H1 (cell line): ENCODE measurements around the gene TMEM129. TPM values are rescaled to one million over a fixed set of nuclear protein-coding genes. Genes with fewer than 3 reads are reported as not detected.

ENCODE experiments used
- CBX8 ChIP-seq: fragments of 300-800, 300-1000 bp; sonication (generic); IDR thresholded peaks from 2 replicates; pipeline ENCODE4 v1.7.1; 2016; ENCODE audit warnings: low read depth, low read length, borderline replicate concordance
- CREB1 ChIP-seq: IDR thresholded peaks from 2 replicates; pipeline ENCODE4 v1.6.1; 2012; ENCODE audit warnings: inconsistent platforms
- EGR1 ChIP-seq: IDR thresholded peaks from 2 replicates; pipeline ENCODE4 v1.6.1; 2011; ENCODE audit warnings: low read depth, low read length, borderline replicate concordance
- GABPA ChIP-seq: IDR thresholded peaks from 2 replicates; pipeline ENCODE4 v1.6.1; 2011; ENCODE audit warnings: mild to moderate bottlenecking, low read length, moderate library complexity, borderline replicate concordance; ENCODE audit not compliant: insufficient read depth
- KDM5A ChIP-seq: fragments of 200-600 bp; IDR thresholded peaks from 2 replicates; pipeline ENCODE4 v1.7.1; 2012; ENCODE audit warnings: mild to moderate bottlenecking, low read length, inconsistent platforms, mixed read lengths
- RAD21 ChIP-seq, 2 experiments: IDR thresholded peaks in 1 of 2; conservative IDR thresholded peaks in 1 of 2; 2 replicates each; pipeline ENCODE4 v1.6.1; 2011; ENCODE audit warnings: low read depth in 2 of 2, low read length in 2 of 2, improper control_type of control experiment in 1 of 2, inconsistent platforms in 1 of 2, mild to moderate bottlenecking in 1 of 2, moderate library complexity in 1 of 2
- SAP30 ChIP-seq: fragments of 300-600 bp; sonication (generic); IDR thresholded peaks from 2 replicates; pipeline ENCODE4 v1.7.1; 2012; ENCODE audit warnings: low read length, moderate library complexity, mild to moderate bottlenecking, inconsistent platforms; ENCODE audit not compliant: insufficient read depth, insufficient replicate concordance
- SRF ChIP-seq: IDR thresholded peaks from 2 replicates; pipeline ENCODE4 v1.6.1; 2011; ENCODE audit warnings: mild to moderate bottlenecking, low read depth, low read length, moderate library complexity
- TCF12 ChIP-seq: IDR thresholded peaks from 2 replicates; pipeline ENCODE4 v1.6.1; 2011; ENCODE audit warnings: low read depth, mild to moderate bottlenecking, low read length
- polyA plus RNA-seq, 7 experiments: library from polyadenylated mRNA; depleted of rRNA in 3 of 7; stranded (reverse) in 5 of 7; unstranded in 2 of 7; fragments of >200 nt in 5 of 7; fragments of 200-250 nt in 2 of 7; gene quantifications; 1 replicate in 5 of 7; 2 replicates in 1 of 7; 4 replicates in 1 of 7; pipeline versions ENCODE4 v1.2.1 to v1.2.3, GENCODE V29; 2011 to 2013; ENCODE audit warnings: missing spikeins in 2 of 7, mixed read lengths in 2 of 7
- total RNA-seq: library from RNA; stranded (reverse); fragmentation: NEBNext Ultra II Directional; extraction: Animal tissue kit (Norgen Biotek cat#: 25700); gene quantifications from 2 replicates; pipeline ENCODE4 v1.2.1, GENCODE V29; 2021

Gene TMEM129
- total and polyA plus RNA-seq, 2 of the 8 experiments (the other 6 are each of a cell fraction or from before 2014, with no cell fraction given): 31.5 to 58.7 TPM

GRCh38 chr4:1767770-1768366 is 46.7 kb upstream of the TMEM129 start (continued):
- no peak for TF ChIP-seq SRF
- no peak for TF ChIP-seq TCF12
- TF ChIP-seq CREB1: no peak
- TF ChIP-seq CBX8: no peak
- TF ChIP-seq GABPA: no peak; the same call in 1 of the 2 replicates
- no peak for TF ChIP-seq KDM5A
- no peak for TF ChIP-seq SAP30
- TF ChIP-seq EGR1: no peak
- peak; percentile 19 to 45; a peak in 3 of 4 replicates for TF ChIP-seq RAD21 (IDR thresholded peaks at IDR 0.05 in 1 of 2, conservative IDR thresholded peaks at IDR 0.05 in 1 of 2; ENCODE audit: low read depth in 2 of 2, low read length in 2 of 2)
